Suprapubic skin (tissue), 4 donors: Measurements from ENCODE around the gene KRTAP1-5.

Experiments
- EP300 ChIP-seq: sonication (generic); formaldehyde crosslinking; IDR thresholded peaks from one replicate; pipeline ENCODE4 v1.6.1; 2017; ENCODE audit warnings: antibody characterized with exemption
- POLR2AphosphoS5 ChIP-seq, 3 donors: sonication (generic); formaldehyde crosslinking; IDR thresholded peaks; one replicate each; pipeline ENCODE4 v1.6.1; 2017; ENCODE audit warnings: antibody characterized with exemption in 3 of 3
- TF ChIP-seq, protein P1 (sequence below), 2 donors: fragments of 200-600 bp in 1 of 2; fragments of 450-650 bp in 1 of 2; sonication (generic) in 1 of 2; IDR thresholded peaks; one replicate each; pipeline ENCODE4 v1.5.1; 2016 to 2019; ENCODE audit warnings: antibody characterized with exemption in 2 of 2, mild to moderate bottlenecking in 1 of 2, moderate library complexity in 1 of 2

DNA sequence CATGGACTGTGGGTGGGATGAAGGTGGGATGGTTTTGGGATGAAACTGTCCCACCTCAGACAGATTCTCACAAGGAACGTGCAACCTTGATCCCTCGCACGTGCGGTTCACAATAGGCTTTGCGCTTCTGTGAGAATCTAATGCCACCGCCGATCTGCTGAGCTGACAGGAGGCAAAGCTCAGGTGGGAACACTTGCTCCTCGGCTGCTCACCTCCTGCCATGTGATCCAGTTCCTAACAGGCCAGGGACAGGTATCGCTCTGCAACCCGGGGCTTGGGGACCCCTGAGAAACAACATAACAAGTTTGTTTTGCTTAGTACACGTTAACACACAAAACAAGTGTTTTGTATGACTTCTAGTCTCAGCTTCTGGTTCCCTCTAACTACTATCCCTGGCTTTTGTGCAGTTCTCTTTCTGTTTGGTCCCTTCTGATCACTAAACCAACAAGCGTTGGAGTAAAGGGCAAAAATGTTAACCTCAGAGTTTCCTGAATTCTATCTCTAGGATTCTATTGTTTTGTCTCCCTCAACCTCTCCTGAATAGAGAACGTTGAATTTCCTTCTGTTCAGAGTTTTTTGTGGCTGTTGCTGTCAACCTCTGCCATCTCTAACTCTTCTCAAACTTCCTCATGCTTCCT is 10.3 kb downstream of the KRTAP1-5 start:
- TF ChIP-seq, protein P1, sequence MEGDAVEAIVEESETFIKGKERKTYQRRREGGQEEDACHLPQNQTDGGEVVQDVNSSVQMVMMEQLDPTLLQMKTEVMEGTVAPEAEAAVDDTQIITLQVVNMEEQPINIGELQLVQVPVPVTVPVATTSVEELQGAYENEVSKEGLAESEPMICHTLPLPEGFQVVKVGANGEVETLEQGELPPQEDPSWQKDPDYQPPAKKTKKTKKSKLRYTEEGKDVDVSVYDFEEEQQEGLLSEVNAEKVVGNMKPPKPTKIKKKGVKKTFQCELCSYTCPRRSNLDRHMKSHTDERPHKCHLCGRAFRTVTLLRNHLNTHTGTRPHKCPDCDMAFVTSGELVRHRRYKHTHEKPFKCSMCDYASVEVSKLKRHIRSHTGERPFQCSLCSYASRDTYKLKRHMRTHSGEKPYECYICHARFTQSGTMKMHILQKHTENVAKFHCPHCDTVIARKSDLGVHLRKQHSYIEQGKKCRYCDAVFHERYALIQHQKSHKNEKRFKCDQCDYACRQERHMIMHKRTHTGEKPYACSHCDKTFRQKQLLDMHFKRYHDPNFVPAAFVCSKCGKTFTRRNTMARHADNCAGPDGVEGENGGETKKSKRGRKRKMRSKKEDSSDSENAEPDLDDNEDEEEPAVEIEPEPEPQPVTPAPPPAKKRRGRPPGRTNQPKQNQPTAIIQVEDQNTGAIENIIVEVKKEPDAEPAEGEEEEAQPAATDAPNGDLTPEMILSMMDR (IDR thresholded peaks at IDR 0.05) = no peak
- no peak for TF ChIP-seq POLR2AphosphoS5 (IDR thresholded peaks at IDR 0.05)
- no peak for TF ChIP-seq EP300
